GM23248 (cell line): ENCODE data around the gene CR1. TPM values are rescaled to one million over a fixed set of nuclear protein-coding genes. Genes with fewer than 3 reads are reported as not detected.
A peak's percentile ranks its signal among the peaks of the same experiment; 100 is the strongest.
"Not testable (repeated sequence)": the region's sequence is repeated elsewhere in the genome, so short reads cannot be mapped to it uniquely, and the experiment has no call there.

Experiments
- DNase-seq: peaks from one replicate; pipeline ENCODE4 v3.0.0-alpha.2; 2015
- H2AFZ ChIP-seq: fragments of 200-600 bp; sonication (generic); 2 replicates; pipeline ENCODE4 v1.6.1; 2016; ENCODE audit warnings: antibody characterized with exemption
- H3F3A ChIP-seq: fragments of 200-600 bp; sonication (generic); 2 replicates; pipeline ENCODE4 v1.6.1; 2016; ENCODE audit warnings: mild to moderate bottlenecking, antibody characterized with exemption, mixed run types; ENCODE audit not compliant: insufficient read depth
- H3K27ac ChIP-seq: fragments of 200-600 bp; sonication (generic); 2 replicates; pipeline ENCODE4 v1.5.1; 2016; ENCODE audit warnings: mild to moderate bottlenecking
- H3K27me3 ChIP-seq: fragments of 200-600 bp; sonication (generic); replicated peaks from 2 replicates; pipeline ENCODE4 v1.6.1; 2016; ENCODE audit warnings: mild to moderate bottlenecking; ENCODE audit not compliant: insufficient read depth
- H3K36me3 ChIP-seq: fragments of 200-600 bp; sonication (generic); 2 replicates; pipeline ENCODE4 v1.6.1; 2016; ENCODE audit warnings: low read depth, mild to moderate bottlenecking
- H3K4me1 ChIP-seq: fragments of 200-600 bp; sonication (generic); 2 replicates; pipeline ENCODE4 v1.6.1; 2016; ENCODE audit warnings: mild to moderate bottlenecking; ENCODE audit not compliant: insufficient read depth
- H3K4me2 ChIP-seq: fragments of 200-600 bp; sonication (generic); one replicate; pipeline ENCODE4 v1.6.1; 2016; ENCODE audit warnings: mild to moderate bottlenecking; ENCODE audit not compliant: unreplicated experiment
- H3K4me3 ChIP-seq: fragments of 200-600 bp; sonication (generic); 2 replicates; pipeline ENCODE4 v1.5.1; 2016; ENCODE audit warnings: mild to moderate bottlenecking
- H3K79me2 ChIP-seq: fragments of 200-600 bp; sonication (generic); 2 replicates; pipeline ENCODE4 v1.6.1; 2016; ENCODE audit warnings: mild to moderate bottlenecking; ENCODE audit not compliant: insufficient read depth
- H3K9ac ChIP-seq: fragments of 200-600 bp; sonication (generic); 2 replicates; pipeline ENCODE4 v1.6.1; 2016; ENCODE audit warnings: mild to moderate bottlenecking
- H3K9me2 ChIP-seq: fragments of 200-600 bp; sonication (generic); 2 replicates; pipeline ENCODE4 v1.6.1; 2016; ENCODE audit warnings: mixed run types, mild to moderate bottlenecking, moderate library complexity; ENCODE audit not compliant: insufficient read depth
- H3K9me3 ChIP-seq: fragments of 200-600 bp; sonication (generic); one replicate; pipeline ENCODE4 v1.6.1; 2017; ENCODE audit warnings: low read depth
- H4K20me1 ChIP-seq: fragments of 200-600 bp; sonication (generic); 2 replicates; pipeline ENCODE4 v1.6.0; 2016; ENCODE audit not compliant: insufficient read depth
- EZH2 ChIP-seq: fragments of 200-600 bp; sonication (generic); IDR thresholded peaks from 2 replicates; pipeline ENCODE4 v1.6.1; 2018; ENCODE audit warnings: antibody characterized with exemption, mild to moderate bottlenecking; ENCODE audit not compliant: insufficient read depth, poor library complexity, severe bottlenecking
- EZH2phosphoT487 ChIP-seq: fragments of 200-600 bp; sonication (generic); IDR thresholded peaks from 2 replicates; pipeline ENCODE4 v1.6.1; 2018; ENCODE audit warnings: antibody characterized with exemption, moderate library complexity, mild to moderate bottlenecking, low read depth; ENCODE audit not compliant: insufficient read depth
- WGBS, 2 experiments: methylation state at CpG; one replicate each; pipeline ENCODE4 v1.1.6; 2015 to 2017; ENCODE audit warnings: low lambda C conversion rate in 2 of 2, low coverage in 1 of 2; ENCODE audit errors: missing lambda C conversion rate in 2 of 2; 5-methylcytosine and 5-hydroxymethylcytosine counted together
- in situ Hi-C: fragments of 300-500 bp; cut with MboI; formaldehyde crosslinking; loops from 2 replicates; pipeline ENCODE4 v1.15.0; 2020
- polyA plus RNA-seq: library from polyadenylated mRNA; unstranded; fragments of >200 nt; fragmentation: Nextera tagmentation; extraction: Ambion mirVana; gene quantifications from 2 replicates; pipeline ENCODE4 v1.2.1, GENCODE V29; 2016
- total RNA-seq: library from RNA; depleted of rRNA; stranded (reverse); fragments of >200 nt; shearing (Covaris generic); gene quantifications from 2 replicates; pipeline ENCODE4 v1.2.3, GENCODE V29; 2014

CR1 gene
- total and polyA plus RNA-seq, 2 experiments from 2014 or later, result not detected

DNA sequence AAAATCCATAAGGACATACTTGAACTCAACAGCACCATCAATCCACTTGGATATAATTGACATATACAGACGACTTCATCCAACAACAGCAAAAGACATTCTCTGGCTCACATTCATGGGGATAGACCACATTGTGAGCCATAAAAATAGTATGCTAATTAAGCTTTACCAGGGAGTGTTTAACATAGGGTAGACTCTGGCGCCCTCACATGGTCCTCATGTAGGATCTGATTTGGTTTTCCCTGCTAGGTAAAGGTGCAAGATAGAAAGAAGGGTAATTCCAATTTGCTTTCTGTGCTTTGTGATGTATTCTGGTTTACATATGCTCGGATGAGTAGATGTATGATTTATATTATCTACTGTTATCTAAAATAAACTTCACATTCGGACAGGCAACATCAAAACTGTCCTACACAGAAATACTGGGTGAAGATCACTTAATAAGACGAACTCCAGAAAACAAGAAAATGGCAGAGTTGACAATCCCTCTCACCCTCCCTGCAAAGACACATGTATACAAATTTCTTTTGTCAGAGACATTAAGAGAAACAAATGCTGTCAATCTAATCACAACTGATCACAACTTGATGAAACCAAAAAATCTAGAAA lies 176.7 kb downstream of the CR1 start:
- Histone ChIP-seq H3K27me3 (peaks cover 42% of the 10 kb centered on the region), H3F3A (no peaks in the 10 kb centered on the region), H3K4me2 (no peak overlapping the region), H4K20me1 (no peaks in the 10 kb centered on the region), H2AFZ (no peak overlapping the region), H3K36me3 (no peaks in the 10 kb centered on the region), H3K9ac (no peak overlapping the region), H3K9me3 (no peaks in the 10 kb centered on the region), H3K27ac (no peak overlapping the region), H3K4me3 (no peak overlapping the region), H3K4me1 (no peaks in the 10 kb centered on the region), H3K79me2 (no peaks in the 10 kb centered on the region), H3K9me2 (no peaks in the 10 kb centered on the region)
- no peak for TF ChIP-seq EZH2phosphoT487
- no peak for TF ChIP-seq EZH2
- in situ Hi-C loops, result no loop called here
- peak; percentile 59 for DNase-seq
- 24 to 26% methylated on average over 5 of the region's 5 CpGs for WGBS, 2 experiments

- Histone ChIP-seq H3K27ac (no peak overlapping the region), H3K79me2 (no peaks in the 10 kb centered on the region), H3F3A (no peaks in the 10 kb centered on the region), H3K4me1 (no peaks in the 10 kb centered on the region), H3K4me3 (no peak overlapping the region), H3K9me3 (no peaks in the 10 kb centered on the region), H3K9me2 (no peaks in the 10 kb centered on the region), H3K27me3 (peaks cover 34% of the 10 kb centered on the region), H4K20me1 (no peaks in the 10 kb centered on the region), H2AFZ (no peak overlapping the region), H3K9ac (no peak overlapping the region), H3K4me2 (no peak overlapping the region), H3K36me3 (no peaks in the 10 kb centered on the region)
- TF ChIP-seq EZH2, result no peak
- no peak for TF ChIP-seq EZH2phosphoT487
- no peak for DNase-seq
- 56 to 57% methylated on average over 6 of the region's 6 CpGs for WGBS, 2 experiments
- in situ Hi-C loops, result no loop called here
Observed at GRCh38 chr1:207673399-207673798, 177.4 kb downstream of the CR1 start.

- Histone ChIP-seq H3K27me3 (peaks cover 10% of the 10 kb centered on the region), H3K9me3 (no peaks in the 10 kb centered on the region), H3K9ac (no peak overlapping the region), H3K9me2 (no peaks in the 10 kb centered on the region), H3K27ac (no peak overlapping the region), H3K36me3 (no peaks in the 10 kb centered on the region), H2AFZ (no peak overlapping the region), H3K79me2 (no peaks in the 10 kb centered on the region), H3F3A (no peaks in the 10 kb centered on the region; the same call in 1 of the 2 replicates), H3K4me2 (no peak overlapping the region), H3K4me1 (peaks cover 11% of the 10 kb centered on the region), H4K20me1 (no peaks in the 10 kb centered on the region), H3K4me3 (no peak overlapping the region)
- 75 to 87% methylated on average over 4 of the region's 4 CpGs for WGBS, 2 experiments
- DNase-seq, result no peak
- TF ChIP-seq EZH2phosphoT487 (no peak), EZH2 (no peak)
- in situ Hi-C loops, result no loop called here
Observed at GRCh38 chr1:207676153-207676552, 180.2 kb downstream of the CR1 start.

- 0 out of 2 replicates have a peak overlapping the region, but pooled peaks have one; percentile 20 for H2AFZ ChIP-seq
- DNase-seq, result peak; percentile 70
- H3K27me3 ChIP-seq, H3K9ac ChIP-seq, H3F3A ChIP-seq, H3K36me3 ChIP-seq, H3K9me2 ChIP-seq, H4K20me1 ChIP-seq, H3K79me2 ChIP-seq, H3K9me3 ChIP-seq, in situ Hi-C loops: not testable (repeated sequence)
- 0 out of 2 replicates have a peak overlapping the region, but pooled peaks have one; percentile 9 for H3K4me3 ChIP-seq
- 21 to 22% methylated on average over 6 of the region's 6 CpGs for WGBS, 2 experiments
- peaks cover 15% of the 10 kb centered on the region for H3K4me1 ChIP-seq
- H3K27ac ChIP-seq, result peak overlapping the region; percentile 39
- H3K4me2 ChIP-seq, result peak overlapping the region; percentile 45
Observed at GRCh38 chr1:207680590-207681388, 184.8 kb downstream of the CR1 start.

DNA sequence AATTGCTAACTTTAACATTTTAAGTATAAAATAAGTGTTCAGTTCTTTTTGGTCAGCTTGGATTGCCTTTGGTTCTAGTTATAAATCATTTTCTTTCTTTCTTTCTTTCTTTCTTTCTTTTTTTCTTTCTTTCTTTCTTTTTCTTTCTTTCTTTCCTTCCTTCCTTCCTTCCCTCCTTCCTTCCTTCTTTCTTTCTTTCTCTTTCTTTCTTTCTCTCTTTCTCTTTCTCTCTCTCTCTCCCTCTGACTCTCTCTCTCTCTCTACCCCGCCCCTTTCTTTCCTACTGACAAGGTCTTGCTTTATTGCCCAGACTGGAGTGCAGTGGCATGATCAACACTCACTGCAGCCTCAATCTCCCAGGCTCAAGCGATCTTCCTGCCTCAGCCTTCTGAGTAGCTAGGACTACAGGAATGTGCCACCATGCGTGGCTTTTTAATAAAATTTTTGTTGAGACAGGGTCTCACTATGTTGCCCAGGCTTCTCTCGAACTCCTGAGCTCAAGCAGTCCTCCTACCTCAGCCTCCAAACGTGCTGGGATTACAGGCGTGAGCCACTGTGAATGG lies 187.0 kb downstream of the CR1 start:
- H3K4me1 ChIP-seq, result peaks cover 15% of the 10 kb centered on the region
- DNase-seq, H3K9me3 ChIP-seq, H3K9me2 ChIP-seq, H3K79me2 ChIP-seq, in situ Hi-C loops, H3K4me3 ChIP-seq, H3K9ac ChIP-seq, H3K27me3 ChIP-seq, H3K4me2 ChIP-seq, H3F3A ChIP-seq, H4K20me1 ChIP-seq, H3K27ac ChIP-seq, H3K36me3 ChIP-seq, H2AFZ ChIP-seq: not testable (repeated sequence)
- WGBS, 2 experiments, result 62 to 77% methylated on average over 6 of the region's 6 CpGs

GRCh38 chr1:207690551-207690950 lies 194.6 kb downstream of the CR1 start:
- H3K9ac ChIP-seq, H3K9me3 ChIP-seq, DNase-seq, H3K27ac ChIP-seq, H3K9me2 ChIP-seq, H3K4me1 ChIP-seq, H3K4me3 ChIP-seq, H3K27me3 ChIP-seq, H3K36me3 ChIP-seq, H4K20me1 ChIP-seq, in situ Hi-C loops, H3K79me2 ChIP-seq, H3K4me2 ChIP-seq, H3F3A ChIP-seq: not testable (repeated sequence)
- 15 to 16% methylated on average over 4 of the region's 4 CpGs for WGBS, 2 experiments
- peak overlapping the region; percentile 11; the same call in 1 of the 2 replicates for H2AFZ ChIP-seq
